Left lobe of liver (tissue), 2 donors: ENCODE data around the gene ZNF100. TPM values are rescaled to one million over a fixed set of nuclear protein-coding genes. Genes with fewer than 3 reads are reported as not detected.
A peak's percentile ranks its signal among the peaks of the same experiment; 100 is the strongest.
"Not testable (repeated sequence)": the region's sequence is repeated elsewhere in the genome, so short reads cannot be mapped to it uniquely, and the experiment has no call there.

ENCODE experiments used
- ATAC-seq: fragments of 200-7000 bp; cut with Tn5 transposase; one replicate; pipeline ENCODE4 v1.9.1; 2020; ENCODE audit warnings: mild to moderate bottlenecking, moderate library complexity
- DNase-seq: peaks from one replicate; pipeline ENCODE4 v3.0.0-alpha.2; 2020; ENCODE audit warnings: low spot score
- total RNA-seq: library from RNA; stranded (reverse); gene quantifications from one replicate; pipeline ENCODE4 v1.2.1, GENCODE V29; 2021
- donor health status: DM: no; HTN: no; CAD: no; lungs with moderate emphysema.
- donor health status: DM: no; HTN: yes; CAD: no.

ZNF100 gene
- 3.0 TPM for total RNA-seq

DNA sequence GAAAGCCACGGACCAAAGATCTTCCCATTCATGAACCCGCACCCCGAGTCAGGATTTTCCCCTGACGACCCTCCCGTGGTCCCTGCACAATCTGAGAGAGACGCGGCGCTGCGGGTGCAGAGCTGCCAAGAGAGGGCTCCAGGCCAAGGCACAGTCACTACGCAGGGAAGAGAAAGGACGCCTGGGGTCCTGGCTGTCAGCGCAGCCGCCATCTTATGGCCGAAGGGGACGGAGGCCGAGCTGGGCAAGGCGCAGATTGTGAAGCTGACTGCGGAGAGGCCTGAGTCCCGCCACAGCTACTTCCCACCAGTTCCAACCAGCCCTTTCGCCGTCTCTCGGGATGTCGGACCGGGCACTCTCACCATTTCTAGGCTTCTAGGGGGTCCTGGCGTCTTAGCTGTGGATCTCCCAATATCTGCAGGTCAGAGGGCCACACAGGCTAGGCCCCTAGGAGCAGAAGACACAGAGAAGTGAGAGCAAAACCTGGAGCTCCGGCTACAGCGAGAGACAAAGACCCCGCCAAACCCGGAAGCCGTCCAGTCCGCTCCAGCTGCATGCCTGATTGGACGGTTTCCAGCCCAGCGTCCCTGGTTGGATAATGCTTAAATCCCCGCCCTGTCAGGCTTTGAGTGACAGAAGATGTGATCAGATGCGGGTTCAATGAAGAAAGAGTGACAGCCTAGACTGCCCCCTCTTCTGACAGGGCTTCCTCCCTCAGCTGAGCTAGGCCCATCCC is at the start of gene ZNF100:
TSS of gene ZNF100 (minus strand) at position 515 of the 736 bp plus-strand sequence. CDS start at position 365, 150 bp downstream.
- DNase-seq (peak; percentile 89), ATAC-seq (peak; percentile 96)

DNA sequence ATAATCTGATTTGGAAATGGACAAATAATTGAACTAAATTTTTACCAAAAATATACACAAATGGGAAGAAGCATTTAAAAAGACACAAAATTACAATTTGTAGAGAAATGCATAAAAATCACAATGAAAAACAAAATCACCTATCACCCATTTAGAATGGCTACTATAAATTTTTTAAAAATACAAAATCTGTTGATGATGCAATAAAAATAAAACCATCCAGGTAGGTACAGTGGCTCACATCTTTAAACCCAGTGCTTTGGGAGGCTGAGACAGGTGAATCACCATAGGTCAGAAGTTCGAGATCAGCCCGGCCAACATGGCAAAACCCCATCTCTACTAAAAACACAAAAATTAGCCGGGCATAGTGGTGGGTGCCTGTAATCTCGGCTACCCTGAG is 45.1 kb upstream of the ZNF100 start:
- ATAC-seq = no peak
- no peak for DNase-seq

DNA sequence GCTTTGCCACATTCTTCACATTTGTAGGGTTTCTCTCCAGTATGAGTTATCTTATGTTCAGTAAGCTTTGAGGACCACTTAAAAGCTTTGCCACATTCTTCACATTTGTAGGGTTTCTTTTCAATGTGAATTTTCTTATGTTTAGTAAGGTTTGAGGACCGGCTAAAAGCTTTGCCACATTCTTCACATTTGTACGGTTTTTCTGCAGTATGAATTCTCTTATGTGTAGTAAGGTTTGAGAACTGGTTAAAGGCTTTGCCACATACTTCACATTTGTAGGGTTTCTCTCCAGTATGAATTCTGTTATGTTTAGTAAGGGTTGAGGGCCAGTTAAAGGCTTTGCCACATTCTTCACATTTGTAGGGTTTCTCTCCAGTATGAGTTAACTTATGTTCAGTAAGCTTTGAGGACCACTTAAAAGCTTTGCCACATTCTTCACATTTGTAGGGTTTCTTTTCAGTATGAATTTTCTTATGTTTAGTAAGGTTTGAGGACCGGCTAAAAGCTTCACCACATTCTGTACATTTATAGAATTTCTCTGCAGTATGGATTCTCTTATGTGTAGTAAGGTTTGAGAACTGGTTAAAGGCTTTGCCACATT is 41.1 kb upstream of the ZNF100 start:
- not testable (repeated sequence) for ATAC-seq, DNase-seq

- ATAC-seq (no peak), DNase-seq (no peak)
Measured at GRCh38 chr19:21789466-21790085, 22.2 kb upstream of the ZNF100 start.

DNA sequence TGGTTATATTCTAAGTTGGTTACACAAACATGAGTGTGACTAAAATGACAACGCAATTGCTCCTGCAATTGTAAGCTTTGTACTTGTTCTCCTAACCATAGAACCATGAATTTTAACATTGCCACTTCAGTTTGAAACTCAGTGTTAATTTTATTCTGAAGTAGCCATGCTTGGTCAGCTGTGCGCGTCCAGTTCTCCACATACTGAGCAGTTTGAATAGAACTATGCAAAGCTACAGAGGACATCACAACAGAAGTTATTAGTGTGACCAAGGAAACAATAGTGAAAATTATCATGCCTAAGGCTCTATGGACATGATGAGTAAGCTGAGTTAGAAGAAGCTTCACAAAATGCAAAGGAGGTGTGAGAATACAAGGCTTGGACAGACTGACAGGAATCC is 19.6 kb upstream of the ZNF100 start:
- no peak for ATAC-seq
- DNase-seq = no peak

- not testable (repeated sequence) for DNase-seq, ATAC-seq
Measured at GRCh38 chr19:21775792-21776191, 8.4 kb upstream of the ZNF100 start.

DNA sequence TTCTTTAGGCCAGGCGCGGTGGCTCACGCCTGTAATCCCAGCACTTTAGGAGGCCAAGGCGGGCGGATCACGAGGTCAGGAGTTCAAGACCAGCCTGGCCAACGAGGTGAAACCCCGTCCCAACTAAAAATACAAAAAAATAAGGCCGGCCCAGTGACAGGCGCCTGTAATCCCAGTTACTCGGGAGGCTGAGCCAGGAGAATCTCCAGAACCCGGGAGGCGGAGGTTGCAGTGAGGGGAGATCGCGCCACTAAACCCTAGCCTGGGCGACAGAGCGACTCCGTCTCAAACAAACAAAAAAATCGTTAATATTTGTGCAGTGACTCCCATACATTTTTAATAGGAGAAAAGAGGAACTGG is 694 bp downstream of the ZNF100 start:
- ATAC-seq = peak; percentile 20
- not testable (repeated sequence) for DNase-seq

- no peak for ATAC-seq
- no peak for DNase-seq
Measured at GRCh38 chr19:21765151-21765550, 2.2 kb downstream of the ZNF100 start.

DNA sequence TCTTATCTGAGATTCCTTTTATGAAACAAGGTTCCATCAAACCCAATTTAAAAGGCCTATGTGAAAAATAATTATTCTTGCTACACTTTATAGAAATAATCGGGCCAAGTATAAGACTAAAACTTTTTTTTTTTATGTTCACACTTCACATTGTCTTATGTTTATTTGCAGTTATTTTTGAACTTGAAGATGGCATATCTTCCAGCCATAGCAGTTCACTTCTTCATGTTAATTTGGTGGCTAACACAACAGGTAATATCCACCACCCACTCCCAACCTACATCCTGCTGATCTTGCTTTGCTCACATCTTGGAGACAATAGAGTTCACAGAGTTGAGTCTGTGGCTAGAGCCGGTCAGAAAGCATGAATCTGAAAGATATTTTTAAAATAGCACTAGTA is 5.8 kb downstream of the ZNF100 start:
- ATAC-seq, DNase-seq: not testable (repeated sequence)

DNA sequence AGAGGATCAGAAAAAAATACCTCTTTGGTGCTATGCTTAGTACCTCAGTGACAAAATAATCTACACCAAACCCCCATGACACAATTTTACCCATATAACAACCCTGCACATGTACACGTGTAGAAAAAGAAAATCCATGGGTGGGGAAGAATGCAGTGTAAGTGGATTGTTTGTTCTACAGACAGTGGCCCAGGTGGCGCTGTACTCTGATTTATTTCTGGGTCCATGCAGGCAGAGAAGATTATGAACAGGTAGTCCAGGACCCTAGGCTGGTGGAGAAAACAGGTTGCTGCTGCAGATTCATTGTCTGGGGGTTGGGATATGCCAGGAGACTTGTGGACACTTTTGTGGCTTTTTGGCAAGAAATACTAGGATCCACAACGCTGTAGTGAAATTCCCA is 9.1 kb downstream of the ZNF100 start:
- ATAC-seq = no peak

GRCh38 chr19:21755555-21755954 is 11.8 kb downstream of the ZNF100 start:
- not testable (repeated sequence) for ATAC-seq, DNase-seq

More for the DNA sequence above, 9.1 kb downstream of the ZNF100 start:
- no peak for DNase-seq

GRCh38 chr19:21751384-21751783 is 16.0 kb downstream of the ZNF100 start:
- ATAC-seq (no peak), DNase-seq (no peak)

GRCh38 chr19:21750586-21751128 is 16.7 kb downstream of the ZNF100 start:
- no peak for DNase-seq

GRCh38 chr19:21749090-21749489 is 18.3 kb downstream of the ZNF100 start:
- ATAC-seq (no peak), DNase-seq (no peak)

More at GRCh38 chr19:21750586-21751128, 16.7 kb downstream of the ZNF100 start:
- no peak for ATAC-seq

DNA sequence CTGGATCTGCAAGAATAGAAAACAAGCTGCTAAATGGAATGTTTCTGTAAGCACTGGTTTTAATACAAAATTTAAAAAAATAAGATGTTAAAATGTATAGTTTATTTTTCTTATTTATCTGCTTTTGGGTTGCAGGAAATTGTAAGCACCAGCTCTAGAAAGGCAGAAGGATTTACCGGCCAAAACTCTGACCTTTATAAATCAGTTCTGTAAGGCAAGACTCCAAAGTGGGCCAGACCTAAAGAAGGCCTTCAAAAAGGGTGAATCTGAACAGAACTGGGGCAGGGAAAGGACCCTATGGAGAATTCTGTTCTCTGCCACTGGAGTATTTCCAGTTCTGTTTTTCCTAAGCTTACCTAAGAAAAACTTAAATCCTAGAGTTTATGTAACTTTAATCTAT is 19.3 kb downstream of the ZNF100 start:
- ATAC-seq (no peak), DNase-seq (no peak)

- ATAC-seq = no peak
- DNase-seq = no peak
Measured at GRCh38 chr19:21740559-21740958, 26.8 kb downstream of the ZNF100 start.

- not testable (repeated sequence) for ATAC-seq, DNase-seq
Measured at GRCh38 chr19:21726942-21727747, 40.2 kb downstream of the ZNF100 start.

DNA sequence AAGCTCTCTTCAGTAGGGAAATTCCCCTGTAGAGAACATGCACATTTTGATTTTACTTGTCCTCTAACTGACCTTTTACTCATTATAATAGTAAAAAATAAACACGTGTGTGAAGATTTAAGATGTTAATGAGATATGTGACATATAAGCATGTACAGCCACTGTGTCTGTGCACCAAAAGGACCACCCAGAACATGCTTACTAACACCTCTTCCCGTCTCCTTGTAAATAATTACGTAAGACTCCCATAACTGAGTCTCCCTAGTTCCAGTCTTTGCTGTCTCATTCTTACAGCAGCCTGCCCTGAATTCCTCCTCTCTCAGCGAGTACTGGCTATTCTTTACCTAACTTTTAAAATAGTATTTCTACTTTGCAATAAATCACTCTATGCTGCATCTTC is 53.6 kb downstream of the ZNF100 start:
- DNase-seq (no peak), ATAC-seq (no peak)

GRCh38 chr19:21709464-21709863 is 57.9 kb downstream of the ZNF100 start:
- ATAC-seq (no peak), DNase-seq (no peak)

DNA sequence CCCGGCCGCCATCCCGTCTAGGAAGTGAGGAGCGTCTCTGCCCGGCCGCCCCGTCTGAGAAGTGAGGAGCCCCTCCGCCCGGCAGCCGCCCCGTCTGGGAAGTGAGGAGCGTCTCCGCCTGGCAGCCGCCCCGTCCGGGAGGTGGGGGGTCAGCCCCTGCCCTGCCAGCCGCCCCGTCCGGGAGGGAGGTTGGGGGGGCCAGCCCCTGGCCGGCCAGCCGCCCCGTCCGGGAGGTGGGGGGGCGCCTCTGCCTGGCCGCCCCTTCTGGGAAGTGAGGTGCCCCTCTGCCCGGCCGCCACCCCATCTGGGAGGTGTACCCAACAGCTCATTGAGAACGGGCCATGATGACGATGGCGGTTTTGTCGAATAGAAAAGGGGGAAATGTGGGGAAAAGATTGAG is 59.5 kb downstream of the ZNF100 start:
- ATAC-seq, DNase-seq: not testable (repeated sequence)

DNA sequence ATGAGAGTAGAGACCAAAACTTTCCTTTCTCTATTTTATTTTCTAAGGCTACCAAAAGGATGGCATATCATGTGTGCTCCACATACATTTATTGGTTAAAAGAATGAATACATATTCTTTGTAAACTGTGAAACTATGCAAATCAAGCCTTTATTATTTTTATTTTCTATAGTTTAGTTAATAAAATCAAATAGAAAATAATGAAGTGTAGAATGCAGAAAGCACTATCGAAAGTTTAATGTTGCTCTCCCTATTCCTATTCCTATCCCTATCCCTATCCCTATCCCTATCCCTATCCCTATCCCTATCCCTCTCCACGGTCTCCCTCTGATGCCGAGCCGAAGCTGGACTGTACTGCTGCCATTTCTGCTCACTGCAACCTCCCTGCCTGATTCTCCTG is 60.3 kb downstream of the ZNF100 start:
- DNase-seq (no peak), ATAC-seq (no peak)
